ENCODE results near the gene SNUPN.
A peak's percentile ranks its signal among the peaks of the same experiment; 100 is the strongest.

The SNUPN gene

DNA sequence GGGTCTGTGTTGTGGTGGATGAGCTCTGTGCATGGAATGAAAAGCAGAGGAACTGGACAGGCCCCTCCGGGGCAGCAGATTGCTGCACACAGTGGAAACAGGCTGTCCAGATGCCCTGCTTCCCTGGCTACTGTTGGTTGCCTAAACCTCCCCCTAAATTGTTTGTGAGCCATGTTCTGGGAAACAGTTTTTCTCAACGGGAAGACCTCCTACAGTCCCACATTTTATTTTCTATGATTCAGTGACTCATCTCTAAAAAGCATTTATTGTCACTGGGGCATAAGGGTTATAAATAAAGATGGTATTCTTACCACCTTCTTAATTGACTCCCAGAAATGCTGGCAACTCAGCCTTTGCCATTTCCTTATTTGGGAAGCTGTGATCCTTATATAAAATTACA lies 26.1 kb downstream of the SNUPN start:
- H3K4me3 ChIP-seq (ENCODE audit: low read depth, low read length), result no peak overlapping the region
- TF ChIP-seq, protein P1, sequence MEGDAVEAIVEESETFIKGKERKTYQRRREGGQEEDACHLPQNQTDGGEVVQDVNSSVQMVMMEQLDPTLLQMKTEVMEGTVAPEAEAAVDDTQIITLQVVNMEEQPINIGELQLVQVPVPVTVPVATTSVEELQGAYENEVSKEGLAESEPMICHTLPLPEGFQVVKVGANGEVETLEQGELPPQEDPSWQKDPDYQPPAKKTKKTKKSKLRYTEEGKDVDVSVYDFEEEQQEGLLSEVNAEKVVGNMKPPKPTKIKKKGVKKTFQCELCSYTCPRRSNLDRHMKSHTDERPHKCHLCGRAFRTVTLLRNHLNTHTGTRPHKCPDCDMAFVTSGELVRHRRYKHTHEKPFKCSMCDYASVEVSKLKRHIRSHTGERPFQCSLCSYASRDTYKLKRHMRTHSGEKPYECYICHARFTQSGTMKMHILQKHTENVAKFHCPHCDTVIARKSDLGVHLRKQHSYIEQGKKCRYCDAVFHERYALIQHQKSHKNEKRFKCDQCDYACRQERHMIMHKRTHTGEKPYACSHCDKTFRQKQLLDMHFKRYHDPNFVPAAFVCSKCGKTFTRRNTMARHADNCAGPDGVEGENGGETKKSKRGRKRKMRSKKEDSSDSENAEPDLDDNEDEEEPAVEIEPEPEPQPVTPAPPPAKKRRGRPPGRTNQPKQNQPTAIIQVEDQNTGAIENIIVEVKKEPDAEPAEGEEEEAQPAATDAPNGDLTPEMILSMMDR (IDR thresholded peaks at IDR 0.05; ENCODE audit: control insufficient read depth, extremely low read depth, insufficient read depth), result no peak
- no peak for DNase-seq (ENCODE audit: low read depth)

DNA sequence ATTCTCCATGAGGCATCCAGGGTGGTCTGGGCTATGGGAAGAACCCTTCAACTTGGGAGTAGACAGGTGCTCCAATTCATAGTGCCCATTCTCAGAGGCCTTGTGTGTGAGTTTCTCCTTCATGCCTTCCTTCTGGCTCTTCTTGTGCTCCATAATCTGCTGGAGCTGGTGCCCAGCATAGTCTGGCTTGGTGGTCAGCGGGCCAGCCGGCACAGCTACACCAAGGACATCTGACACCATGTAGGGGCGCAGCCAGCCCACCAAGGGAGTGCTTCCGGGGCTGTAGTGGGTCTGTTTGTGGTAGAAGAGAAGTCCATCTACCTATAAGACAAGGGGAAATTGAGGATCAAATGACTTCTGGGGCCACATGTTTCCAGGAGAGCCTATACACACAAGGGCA lies 27.2 kb downstream of the SNUPN start:
- TF ChIP-seq, protein P1 (IDR thresholded peaks at IDR 0.05; ENCODE audit: control insufficient read depth, extremely low read depth, insufficient read depth), result no peak
- no peak overlapping the region for H3K4me3 ChIP-seq (ENCODE audit: low read depth, low read length)
- DNase-seq (ENCODE audit: low read depth), result no peak

DNA sequence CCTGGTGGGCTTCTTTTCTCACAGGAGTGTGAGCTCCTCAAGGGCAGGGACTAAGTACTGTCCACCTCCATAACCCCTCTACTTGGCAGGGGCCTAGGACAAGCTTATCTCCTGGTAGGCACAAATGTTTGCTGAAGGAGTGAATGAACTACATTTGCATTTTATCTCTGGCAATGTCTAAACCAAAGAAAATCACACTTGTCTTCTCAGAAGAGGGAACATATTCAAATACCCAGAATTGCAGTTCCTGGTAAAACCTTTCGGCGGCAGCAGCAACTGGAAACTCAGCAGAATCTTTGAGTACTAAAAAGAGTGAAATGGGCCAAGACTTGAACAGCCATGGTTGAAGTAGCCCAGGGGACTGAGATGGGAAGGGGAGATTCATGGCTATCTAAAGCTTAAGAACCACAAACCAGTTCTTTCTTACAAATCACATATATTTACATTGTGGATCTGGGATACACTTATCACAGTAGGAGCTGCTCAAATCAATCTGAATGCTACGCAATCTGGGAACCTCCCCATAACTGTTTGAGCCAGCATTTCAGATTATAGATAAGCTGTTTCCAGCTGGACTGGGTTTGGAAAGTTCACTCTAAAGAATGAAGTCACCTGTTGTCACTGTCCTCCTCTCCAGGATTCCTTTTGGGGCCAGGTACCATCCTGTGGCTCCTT lies 27.7 kb downstream of the SNUPN start:
- TF ChIP-seq, protein P1 (IDR thresholded peaks at IDR 0.05; ENCODE audit: control insufficient read depth, extremely low read depth, insufficient read depth), result 0 out of 2 replicates have a peak, but pooled peaks have one; percentile 4
- peak; percentile 79 for DNase-seq (ENCODE audit: low read depth)
- H3K4me3 ChIP-seq (ENCODE audit: low read depth, low read length), result no peak overlapping the region

DNA sequence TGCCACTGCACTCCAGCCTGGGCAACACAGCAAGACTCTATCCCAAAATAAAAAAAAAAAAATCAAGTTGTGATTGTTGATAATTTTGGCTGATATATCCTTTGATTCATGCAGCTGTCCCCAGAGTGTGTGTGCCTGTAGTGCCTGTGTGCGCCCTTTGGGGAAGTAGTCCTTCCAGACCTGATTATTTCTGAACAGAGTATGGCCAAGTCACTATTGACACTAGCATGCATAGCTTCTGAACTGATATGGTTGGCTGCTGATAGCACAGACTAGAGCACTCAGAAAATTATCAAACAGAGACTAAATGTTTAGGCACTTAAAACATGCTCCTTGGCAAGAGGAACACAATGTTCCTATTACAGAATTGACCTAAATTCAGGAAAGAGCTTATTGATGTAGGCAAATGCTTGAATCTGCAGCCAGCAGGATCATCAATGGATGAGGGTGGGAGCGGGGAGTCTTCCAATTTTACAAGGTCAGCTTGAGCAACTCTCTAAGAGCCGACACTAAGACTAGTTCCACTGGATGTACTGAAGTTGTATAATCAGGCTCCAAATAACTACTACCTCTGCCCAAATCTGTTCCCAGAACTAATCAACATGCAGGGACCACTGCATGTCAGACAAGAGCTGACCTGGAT lies 28.7 kb downstream of the SNUPN start:
- TF ChIP-seq, protein P1 (IDR thresholded peaks at IDR 0.05; ENCODE audit: control insufficient read depth, extremely low read depth, insufficient read depth), result no peak

DNA sequence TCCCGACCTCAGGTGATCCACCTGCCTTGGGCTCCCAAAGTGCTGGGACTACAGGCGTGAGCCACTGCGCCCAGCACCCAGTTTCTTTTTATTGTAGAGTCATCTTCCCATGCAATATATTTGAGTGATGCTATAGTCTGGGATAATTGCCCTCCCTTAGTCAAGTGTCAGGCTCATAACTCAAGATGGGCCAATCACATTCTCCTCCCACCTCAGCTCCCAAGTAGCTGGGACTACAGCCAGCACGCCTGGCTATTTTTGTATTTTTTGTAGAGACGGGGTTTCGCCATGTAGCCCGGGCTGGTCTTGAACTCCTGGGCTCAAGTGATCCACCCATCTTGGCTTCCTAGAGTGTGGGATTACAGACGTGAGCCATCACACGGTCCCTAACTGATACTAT lies 31.2 kb downstream of the SNUPN start:
- H3K4me3 ChIP-seq (ENCODE audit: low read depth, low read length), result no peak overlapping the region
- TF ChIP-seq, protein P1 (IDR thresholded peaks at IDR 0.05; ENCODE audit: control insufficient read depth, extremely low read depth, insufficient read depth), result no peak
- no peak for DNase-seq (ENCODE audit: low read depth)

More for the DNA sequence above, 28.7 kb downstream of the SNUPN start:
- no peak for DNase-seq (ENCODE audit: low read depth)
- H3K4me3 ChIP-seq (ENCODE audit: low read depth, low read length), result no peak overlapping the region

DNA sequence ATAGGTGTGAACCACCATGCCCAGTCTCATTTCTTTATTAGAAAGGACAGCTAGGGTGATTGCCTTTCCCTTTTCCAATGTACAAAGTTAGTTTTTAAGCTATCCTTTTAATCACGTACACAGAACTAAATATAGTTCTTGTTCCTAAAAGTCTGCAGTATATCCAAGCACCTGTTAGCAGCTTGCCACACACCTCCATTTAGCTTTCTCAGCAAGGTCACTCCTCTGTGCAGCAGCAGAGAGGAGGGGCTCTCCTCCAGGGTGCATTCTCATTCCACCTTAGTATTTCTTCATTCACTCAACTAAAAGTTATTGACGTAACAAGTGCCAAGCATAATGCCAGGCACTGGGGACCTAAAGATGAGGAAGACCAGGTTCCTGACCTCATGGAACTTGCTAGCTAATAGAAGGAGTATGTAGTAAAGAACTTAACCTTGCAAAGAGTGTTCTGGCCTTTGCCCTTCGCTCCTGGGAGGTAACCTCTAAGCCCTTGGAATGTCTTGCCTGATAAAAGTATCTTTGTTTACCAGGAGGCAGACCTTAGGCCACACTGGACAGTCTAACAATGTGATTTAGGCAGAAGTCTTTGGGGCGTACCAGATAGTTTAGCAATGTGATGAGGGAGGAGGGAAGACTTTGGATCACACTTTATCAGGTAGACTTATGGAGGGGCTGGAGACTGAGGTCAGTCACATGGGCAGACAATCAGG lies 33.7 kb downstream of the SNUPN start:
- TF ChIP-seq, protein P1 (IDR thresholded peaks at IDR 0.05; ENCODE audit: control insufficient read depth, extremely low read depth, insufficient read depth), result no peak
- DNase-seq (ENCODE audit: low read depth), result no peak

More for the DNA sequence above, 33.7 kb downstream of the SNUPN start:
- H3K4me3 ChIP-seq (ENCODE audit: low read depth, low read length), result no peak overlapping the region
